Esophagus mucosa (tissue), 1 donor: ENCODE results near the gene NPHS1. TPM values are rescaled to one million over a fixed set of nuclear protein-coding genes. Genes with fewer than 3 reads are reported as not detected.
A peak's percentile ranks its signal among the peaks of the same experiment; 100 is the strongest.
"Not testable (repeated sequence)": the region's sequence is repeated elsewhere in the genome, so short reads cannot be mapped to it uniquely, and the experiment has no call there.

Experiments
- ATAC-seq: fragments of 200-7000 bp; cut with Tn5 transposase; one replicate; pipeline ENCODE4 v1.9.1; 2020
- total RNA-seq: library from RNA; stranded (reverse); gene quantifications from one replicate; pipeline ENCODE4 v1.2.4, GENCODE V29; 2023
- donor health status: DM: yes; HTN: yes; CAD: no.

NPHS1 gene
- total RNA-seq, 1 donor from 2014 or later = not detected

GRCh38 chr19:35846038-35846668 lies 6.2 kb downstream of the NPHS1 start:
- ATAC-seq = no peak

GRCh38 chr19:35845215-35846037 lies 6.9 kb downstream of the NPHS1 start:
- peak; percentile 78 for ATAC-seq

- ATAC-seq = no peak
These were observed 7.7 kb downstream of the NPHS1 start for GRCh38 chr19:35844482-35845214.

GRCh38 chr19:35843676-35844481 lies 8.4 kb downstream of the NPHS1 start:
- ATAC-seq = no peak

GRCh38 chr19:35842666-35843272 lies 9.5 kb downstream of the NPHS1 start:
- ATAC-seq = no peak

- no peak for ATAC-seq
These were observed 10.2 kb downstream of the NPHS1 start for GRCh38 chr19:35841961-35842595.

- not testable (repeated sequence) for ATAC-seq
These were observed 16.2 kb downstream of the NPHS1 start for GRCh38 chr19:35836096-35836495.

GRCh38 chr19:35833972-35834371 lies 18.3 kb downstream of the NPHS1 start:
- no peak for ATAC-seq

GRCh38 chr19:35832054-35832453 lies 20.2 kb downstream of the NPHS1 start:
- no peak for ATAC-seq

GRCh38 chr19:35830986-35831385 lies 21.3 kb downstream of the NPHS1 start:
- ATAC-seq = no peak

- peak; percentile 55 for ATAC-seq
These were observed 23.5 kb downstream of the NPHS1 start for GRCh38 chr19:35828692-35829301.

GRCh38 chr19:35824150-35824549 lies 28.2 kb downstream of the NPHS1 start:
- no peak for ATAC-seq

- no peak for ATAC-seq
These were observed 29.7 kb downstream of the NPHS1 start for GRCh38 chr19:35822579-35822978.

GRCh38 chr19:35818445-35818844 lies 33.9 kb downstream of the NPHS1 start:
- no peak for ATAC-seq

GRCh38 chr19:35816846-35817245 lies 35.5 kb downstream of the NPHS1 start:
- no peak for ATAC-seq

- no peak for ATAC-seq
These were observed 36.0 kb downstream of the NPHS1 start for GRCh38 chr19:35816262-35816661.

- no peak for ATAC-seq
These were observed 39.0 kb downstream of the NPHS1 start for GRCh38 chr19:35813043-35813890.

GRCh38 chr19:35812220-35813042 lies 39.9 kb downstream of the NPHS1 start, which contains the start of gene PRODH2:
PRODH2 (minus strand) TSS chr19:35812845; CDS start chr19:35812805, 40 bp downstream.
- peak; percentile 15 for ATAC-seq
